22Rv1 (cell line): ENCODE data around the gene DNPEP.
A peak's percentile ranks its signal among the peaks of the same experiment; 100 is the strongest.

Source experiments
- H3K27ac ChIP-seq: fragments of 450-650 bp; 2 replicates; pipeline ENCODE4 v1.5.1; 2017
- CTCF ChIP-seq: fragments of 450-650 bp; IDR thresholded peaks from 2 replicates; pipeline ENCODE4 v1.5.1; 2017; ENCODE audit warnings: mild to moderate bottlenecking
- ZFX ChIP-seq: fragments of 450-650 bp; IDR thresholded peaks from 2 replicates; pipeline ENCODE4 v1.6.1; 2017; ENCODE audit warnings: antibody characterized with exemption, borderline replicate concordance

Gene DNPEP

GRCh38 chr2:219433666-219434467 lies 46.2 kb upstream of the DNPEP start:
- H3K27ac ChIP-seq, result no peak overlapping the region
- TF ChIP-seq ZFX (no peak), CTCF (peak; percentile 70)

- TF ChIP-seq CTCF (peak; percentile 41), ZFX (no peak)
- no peak overlapping the region for H3K27ac ChIP-seq
Observed at GRCh38 chr2:219430633-219431615, 43.2 kb upstream of the DNPEP start.

DNA sequence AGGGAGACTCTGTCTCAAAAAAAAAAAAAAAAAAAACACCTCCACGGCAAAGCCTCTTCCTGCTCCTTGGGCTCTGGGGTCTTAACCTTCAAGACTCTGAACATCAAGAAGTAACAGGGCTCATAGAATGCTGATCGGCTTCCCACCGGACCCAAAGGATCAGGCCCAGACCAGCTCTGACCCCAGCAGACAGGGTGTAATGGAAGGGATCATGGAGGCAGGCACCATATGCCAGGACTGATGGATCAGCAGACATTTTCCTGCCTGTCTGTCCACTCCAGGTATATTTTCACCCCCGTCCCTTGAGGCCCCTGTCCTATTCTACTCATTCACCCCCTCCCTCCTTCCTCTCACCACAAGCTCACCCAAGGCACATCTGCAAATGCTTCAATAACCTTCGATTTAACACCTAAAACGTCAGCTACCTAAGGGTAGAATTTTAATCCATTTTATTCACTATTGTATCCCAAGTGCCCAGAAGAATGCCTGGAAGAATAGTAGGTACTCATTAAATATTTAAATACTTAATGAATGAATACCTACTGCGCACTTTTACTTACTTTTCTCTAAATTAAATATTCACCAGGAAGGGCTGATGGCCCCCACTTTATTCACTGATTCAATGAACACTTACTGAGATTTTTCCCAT lies 42.4 kb upstream of the DNPEP start:
- no peak overlapping the region for H3K27ac ChIP-seq

DNA sequence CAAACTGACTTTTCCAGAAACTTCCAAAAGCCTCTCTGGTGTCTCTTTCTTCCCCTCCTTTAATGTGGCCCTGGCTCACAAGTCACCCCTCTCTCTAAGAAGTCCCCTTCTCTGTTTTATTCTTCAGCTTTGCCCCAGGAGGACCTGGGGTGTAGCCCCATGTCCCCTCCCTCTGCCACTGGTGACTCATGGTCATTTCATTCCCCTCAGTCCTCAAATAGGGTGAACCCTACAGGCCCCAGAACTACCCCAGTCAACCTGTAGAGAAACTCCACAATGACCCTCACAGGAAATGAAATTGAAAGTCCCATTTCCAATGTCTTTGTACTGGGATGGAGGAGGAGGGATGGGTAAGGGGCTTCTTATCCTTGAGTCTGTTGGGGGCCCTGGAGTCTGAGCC lies 40.8 kb upstream of the DNPEP start:
- TF ChIP-seq CTCF (no peak), ZFX (no peak)
- no peak overlapping the region for H3K27ac ChIP-seq

More for the DNA sequence above, 42.4 kb upstream of the DNPEP start:
- TF ChIP-seq ZFX, result no peak
- no peak for TF ChIP-seq CTCF

- no peak for TF ChIP-seq ZFX
- no peak for TF ChIP-seq CTCF
- no peak overlapping the region for H3K27ac ChIP-seq
Observed at GRCh38 chr2:219426534-219427136, 38.9 kb upstream of the DNPEP start.

DNA sequence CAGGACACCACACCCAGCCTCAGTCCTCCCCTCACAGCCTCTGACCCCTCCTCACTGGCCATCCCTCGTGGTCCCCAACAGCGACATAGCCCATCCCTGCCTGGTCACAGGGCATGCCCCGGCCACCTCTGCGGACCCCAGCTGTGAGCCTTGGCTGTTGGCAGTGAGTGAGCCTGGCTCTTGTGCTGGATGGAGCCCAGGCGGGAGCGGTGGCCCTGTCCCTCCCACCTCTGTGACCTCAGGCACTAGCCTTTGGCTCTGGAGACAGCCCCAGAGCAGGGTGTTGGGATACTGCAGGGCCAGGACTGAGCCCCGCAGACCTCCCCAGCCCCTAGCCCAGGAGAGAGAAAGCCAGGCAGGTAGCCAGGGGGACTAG lies 38.3 kb upstream of the DNPEP start:
- TF ChIP-seq CTCF (no peak), ZFX (no peak)

More for the DNA sequence above, 38.3 kb upstream of the DNPEP start:
- no peak overlapping the region for H3K27ac ChIP-seq
